K562 (cell line): ENCODE results near the gene PDLIM5. TPM values are rescaled to one million over a fixed set of nuclear protein-coding genes. Genes with fewer than 3 reads are reported as not detected.
A peak's percentile ranks its signal among the peaks of the same experiment; 100 is the strongest.

Experiments
- ATAC-seq: fragments of 200-7000 bp; cut with Tn5 transposase; 3 replicates; pipeline ENCODE4 v1.9.1; 2020; ENCODE audit warnings: moderate library complexity
- BruUV-seq: library from RNA; stranded (reverse); fragments of 400-500 nt; replicated peaks from 2 replicates; lab custom pipeline; 2021; lab: Mats Ljungman, UMichigan
- CTCF ChIA-PET: fragments of 300-600 bp; formaldehyde crosslinking; extraction: SDS; loops from one replicate; lab custom pipeline; 2021; ENCODE audit warnings: low intra/inter-chr PET ratio; lab: Yijun Ruan, JAX
- POLR2A ChIA-PET: fragments of 300-600, 350-650 bp; sonication (Branson Sonifier 250); formaldehyde crosslinking; extraction: SDS; loops from one replicate; lab custom pipeline; 2021; ENCODE audit warnings: antibody characterized with exemption, inconsistent platforms; lab: Yijun Ruan, JAX
- DNase-seq, 4 experiments: peaks; one replicate each; pipeline versions ENCODE4 v3.0.0 to v3.0.0-alpha.2; 2011 to 2018; ENCODE audit warnings: low spot score in 3 of 4, mixed read lengths in 3 of 4; ENCODE audit errors: extremely low read depth in 1 of 4
- FAIRE-seq: peaks from 2 replicates; lab custom pipeline; 2011; peaks lifted over from hg19 to GRCh38; lab: Jason Lieb, UNC
- H2AFZ ChIP-seq: 2 replicates; pipeline ENCODE4 v1.6.0; 2011; ENCODE audit warnings: low read depth, low read length, control low read depth, inconsistent platforms
- H3K27ac ChIP-seq: fragments of 200-600 bp; 3 replicates; pipeline ENCODE4 v1.8.0; 2011; ENCODE audit warnings: low read depth, mild to moderate bottlenecking, control low read depth, inconsistent platforms, low read length, moderate library complexity, mixed read lengths; ENCODE audit errors: extremely low read depth
- H3K27me3 ChIP-seq, 2 experiments: fragments of 300-600 bp in 1 of 2; 2 replicates in 1 of 2; 3 replicates in 1 of 2; pipeline versions ENCODE4 v1.6.0 to v1.8.0; 2011; ENCODE audit warnings: inconsistent platforms in 2 of 2, low read length in 2 of 2, mild to moderate bottlenecking in 1 of 2, mixed read lengths in 1 of 2, moderate library complexity in 1 of 2; ENCODE audit not compliant: control insufficient read depth in 2 of 2, insufficient read depth in 2 of 2
- H3K36me3 ChIP-seq: fragments of 300-600 bp; 3 replicates; pipeline ENCODE4 v1.8.0; 2011; ENCODE audit warnings: mild to moderate bottlenecking, low read length, inconsistent platforms; ENCODE audit not compliant: control insufficient read depth, insufficient read depth
- H3K4me1 ChIP-seq, 2 experiments: fragments of 200-600 bp in 1 of 2; replicated peaks in 1 of 2; 2 replicates in 1 of 2; 3 replicates in 1 of 2; pipeline versions ENCODE4 v1.5.1 to v1.8.0; 2011; ENCODE audit warnings: inconsistent platforms in 2 of 2, low read length in 2 of 2, mild to moderate bottlenecking in 1 of 2, mixed read lengths in 1 of 2, moderate library complexity in 1 of 2; ENCODE audit not compliant: control insufficient read depth in 2 of 2, insufficient read depth in 2 of 2
- H3K4me2 ChIP-seq: 2 replicates; pipeline ENCODE4 v1.6.1; 2011; ENCODE audit warnings: low read length, control low read depth, inconsistent platforms, mixed read lengths; ENCODE audit not compliant: insufficient read depth
- H3K4me3 ChIP-seq: fragments of 200-600 bp; sonication (generic), shearing (Covaris generic); 2 replicates; pipeline ENCODE4 v1.5.1; 2016; ENCODE audit warnings: control low read depth, inconsistent platforms
- H3K79me2 ChIP-seq: fragments of 200-600 bp; 3 replicates; pipeline ENCODE4 v1.8.0; 2011; ENCODE audit warnings: low read length, inconsistent platforms; ENCODE audit not compliant: control insufficient read depth, insufficient read depth
- H3K9ac ChIP-seq, 2 experiments: 2 replicates each; pipeline versions ENCODE4 v1.6.0 to v1.6.1; 2011; ENCODE audit warnings: low read depth in 2 of 2, low read length in 2 of 2, control low read depth in 1 of 2, inconsistent platforms in 1 of 2, mild to moderate bottlenecking in 1 of 2, mixed read lengths in 1 of 2; ENCODE audit not compliant: insufficient read depth in 1 of 2
- H3K9me1 ChIP-seq: one replicate; pipeline ENCODE4 v1.6.0; 2011; ENCODE audit warnings: inconsistent platforms, mild to moderate bottlenecking, low read length, moderate library complexity; ENCODE audit not compliant: control insufficient read depth, insufficient read depth
- H3K9me3 ChIP-seq: replicated peaks from 2 replicates; pipeline ENCODE4 v1.5.1; 2011; ENCODE audit warnings: low read depth, low read length, inconsistent platforms; ENCODE audit not compliant: control insufficient read depth, insufficient read depth
- H4K20me1 ChIP-seq: replicated peaks from 2 replicates; pipeline ENCODE4 v1.6.1; 2011; ENCODE audit warnings: low read length, inconsistent platforms, mixed read lengths; ENCODE audit not compliant: control insufficient read depth, insufficient read depth
- CBX1 ChIP-seq: sonication (generic); IDR thresholded peaks from 2 replicates; pipeline ENCODE4 v1.6.1; 2016; ENCODE audit warnings: antibody characterized with exemption, low read depth, mild to moderate bottlenecking
- FOSL1 ChIP-seq: fragments of 200-800 bp; sonication (Bioruptor generic); conservative IDR thresholded peaks from 2 replicates; pipeline ENCODE4 v1.6.1; 2016; ENCODE audit warnings: missing genetic modification characterization, missing compliant biosample characterization
- GTF2A2 ChIP-seq: IDR thresholded peaks from 2 replicates; pipeline ENCODE4 v1.6.1; 2016; ENCODE audit warnings: mild to moderate bottlenecking, missing genetic modification characterization, missing compliant biosample characterization
- NFE2L1 ChIP-seq: fragments of 450-650 bp; IDR thresholded peaks from 2 replicates; pipeline ENCODE4 v1.6.1; 2016; ENCODE audit warnings: missing genetic modification characterization, low read depth, mild to moderate bottlenecking, missing compliant biosample characterization, moderate library complexity, borderline replicate concordance
- POU5F1 ChIP-seq: fragments of 150-350 bp; IDR thresholded peaks from 2 replicates; pipeline ENCODE4 v1.6.1; 2014; ENCODE audit warnings: borderline replicate concordance, low read length, low read depth, mild to moderate bottlenecking; ENCODE audit not compliant: partially characterized antibody
- RFX7 ChIP-seq: fragments of 250-450 bp; sonication (Bioruptor Pico); IDR thresholded peaks from 2 replicates; pipeline ENCODE4 v1.5.1; 2021; ENCODE audit warnings: mild to moderate bottlenecking
- ZNF174 ChIP-seq: fragments of 250-450 bp; sonication (Bioruptor Pico); IDR thresholded peaks from 2 replicates; pipeline ENCODE4 v1.4.0; 2020; ENCODE audit warnings: mild to moderate bottlenecking
- WGBS: fragments of 100-300 bp; shearing (Covaris generic); methylation state at CpG from one replicate; pipeline ENCODE4 v1.1.6; 2016; ENCODE audit warnings: low coverage, mixed read lengths; ENCODE audit not compliant: insufficient coverage; ENCODE audit errors: missing lambda C conversion rate; 5-methylcytosine and 5-hydroxymethylcytosine counted together
- in situ Hi-C: fragments of 300-500 bp; cut with MboI; formaldehyde crosslinking; loops from 4 replicates; pipeline ENCODE4 v1.15.0; 2018; ENCODE audit warnings: inconsistent platforms, mixed read lengths
- intact Hi-C: fragments of 100-400 bp; cut with micrococcal nuclease; formaldehyde crosslinking; loops from 2 replicates; pipeline ENCODE4 v1.14.2; 2022
- polyA plus RNA-seq, 8 experiments: library from polyadenylated mRNA; depleted of rRNA in 4 of 8; stranded (reverse) in 5 of 8; unstranded in 3 of 8; fragments of >200 nt; fragmentation: Nextera tagmentation in 2 of 8; fragmentation: Illumina TruSeq in 1 of 8; extraction: Ambion mirVana in 2 of 8; extraction: Trizol in 1 of 8; gene quantifications; 2 replicates each; pipeline versions ENCODE4 v1.2.1 to v1.2.3, GENCODE V29; 2011 to 2014; ENCODE audit warnings: inconsistent platforms in 1 of 8, missing spikeins in 1 of 8
- total RNA-seq, 7 experiments: library from RNA; depleted of rRNA in 6 of 7; stranded (reverse); fragments of >200 nt in 6 of 7; fragmentation: Illumina TruSeq in 2 of 7; extraction: Trizol in 2 of 7; gene quantifications; 2 replicates each; pipeline versions ENCODE4 v1.2.1 to v1.2.3, GENCODE V29; 2011 to 2021; ENCODE audit warnings: low replicate concordance in 1 of 7
- TF ChIP-seq, protein P1 (sequence below): fragments of 250-450 bp; sonication (Bioruptor Pico); IDR thresholded peaks from 2 replicates; pipeline ENCODE4 v1.5.0; 2020; ENCODE audit warnings: mild to moderate bottlenecking, borderline replicate concordance
- TF ChIP-seq, protein P2 (sequence below): fragments of 450-650 bp; IDR thresholded peaks from 2 replicates; pipeline ENCODE4 v1.6.1; 2016; ENCODE audit warnings: borderline replicate concordance

PDLIM5 gene
- total and polyA plus RNA-seq, 9 of the 15 experiments (the other 6 are each of a cell fraction or from before 2014, with no cell fraction given) = 36.9 to 127 (median 62.5) TPM

DNA sequence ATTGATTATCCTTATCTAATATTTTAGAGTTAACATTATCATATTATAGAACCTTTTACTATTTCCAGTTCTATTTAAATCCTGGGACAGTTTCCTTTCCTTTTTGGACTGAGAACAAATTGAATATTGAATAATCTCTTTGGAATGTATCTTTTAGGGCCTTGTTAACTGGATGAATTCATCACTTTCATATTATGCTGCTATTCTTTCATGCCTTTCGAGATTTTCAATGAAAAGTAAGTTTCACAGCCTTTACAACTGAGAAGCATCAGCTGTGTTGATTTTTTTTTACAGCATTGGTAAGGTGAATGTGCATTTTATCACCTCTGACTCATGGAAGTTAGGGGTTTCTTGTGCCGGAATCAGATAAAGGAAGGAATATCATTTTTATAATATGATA, 39.6 kb downstream of the PDLIM5 start:
- CTCF ChIA-PET = no interaction called here
- Histone ChIP-seq H3K79me2 (peaks cover 47% of the 10 kb centered on the region), H3K27ac (no peak overlapping the region), H3K4me1 (peaks cover 0 to 3% of the 10 kb centered on the region in 2 experiments; a peak in 2 of 5 replicates), H2AFZ (no peak overlapping the region), H3K4me2 (no peak overlapping the region), H3K9me1 (no peaks in the 10 kb centered on the region), H3K9ac (no peak overlapping the region), H3K36me3 (no peaks in the 10 kb centered on the region), H3K4me3 (no peak overlapping the region), H4K20me1 (no peaks in the 10 kb centered on the region; the same call in 1 of the 2 replicates), H3K27me3 (no peaks in the 10 kb centered on the region), H3K9me3 (no peaks in the 10 kb centered on the region)
- intact Hi-C loops (no loop called here), in situ Hi-C loops (no loop called here)
- ATAC-seq (no peak), FAIRE-seq (no peak), DNase-seq (no peak)
- TF ChIP-seq FOSL1 (tag) (peak; percentile 62), RFX7 (no peak)
- WGBS = 80% methylated on average over 2 of the region's 2 CpGs
- POLR2A ChIA-PET = no interaction called here
- no TSS peak for BruUV-seq

GRCh38 chr4:94495408-94495807, 43.7 kb downstream of the PDLIM5 start:
- H3K4me2 ChIP-seq = no peak overlapping the region
- H3K9me3 ChIP-seq = no peaks in the 10 kb centered on the region
- H3K36me3 ChIP-seq = no peaks in the 10 kb centered on the region; the same call in 2 of the 3 replicates
- WGBS = 91% methylated on average over 2 of the region's 2 CpGs
- H3K27me3 ChIP-seq = no peaks in the 10 kb centered on the region
- no peak for TF ChIP-seq CBX1
- TF ChIP-seq ZNF174 (CRISPR knock-in tag) = no peak
- TF ChIP-seq NFE2L1 (tag) = no peak
- TF ChIP-seq POU5F1 = no peak
- TF ChIP-seq GTF2A2 (tag) = no peak
- TF ChIP-seq, protein P1, sequence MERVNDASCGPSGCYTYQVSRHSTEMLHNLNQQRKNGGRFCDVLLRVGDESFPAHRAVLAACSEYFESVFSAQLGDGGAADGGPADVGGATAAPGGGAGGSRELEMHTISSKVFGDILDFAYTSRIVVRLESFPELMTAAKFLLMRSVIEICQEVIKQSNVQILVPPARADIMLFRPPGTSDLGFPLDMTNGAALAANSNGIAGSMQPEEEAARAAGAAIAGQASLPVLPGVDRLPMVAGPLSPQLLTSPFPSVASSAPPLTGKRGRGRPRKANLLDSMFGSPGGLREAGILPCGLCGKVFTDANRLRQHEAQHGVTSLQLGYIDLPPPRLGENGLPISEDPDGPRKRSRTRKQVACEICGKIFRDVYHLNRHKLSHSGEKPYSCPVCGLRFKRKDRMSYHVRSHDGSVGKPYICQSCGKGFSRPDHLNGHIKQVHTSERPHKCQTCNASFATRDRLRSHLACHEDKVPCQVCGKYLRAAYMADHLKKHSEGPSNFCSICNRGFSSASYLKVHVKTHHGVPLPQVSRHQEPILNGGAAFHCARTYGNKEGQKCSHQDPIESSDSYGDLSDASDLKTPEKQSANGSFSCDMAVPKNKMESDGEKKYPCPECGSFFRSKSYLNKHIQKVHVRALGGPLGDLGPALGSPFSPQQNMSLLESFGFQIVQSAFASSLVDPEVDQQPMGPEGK (CRISPR knock-in tag) = no peak
- TF ChIP-seq, protein P2, sequence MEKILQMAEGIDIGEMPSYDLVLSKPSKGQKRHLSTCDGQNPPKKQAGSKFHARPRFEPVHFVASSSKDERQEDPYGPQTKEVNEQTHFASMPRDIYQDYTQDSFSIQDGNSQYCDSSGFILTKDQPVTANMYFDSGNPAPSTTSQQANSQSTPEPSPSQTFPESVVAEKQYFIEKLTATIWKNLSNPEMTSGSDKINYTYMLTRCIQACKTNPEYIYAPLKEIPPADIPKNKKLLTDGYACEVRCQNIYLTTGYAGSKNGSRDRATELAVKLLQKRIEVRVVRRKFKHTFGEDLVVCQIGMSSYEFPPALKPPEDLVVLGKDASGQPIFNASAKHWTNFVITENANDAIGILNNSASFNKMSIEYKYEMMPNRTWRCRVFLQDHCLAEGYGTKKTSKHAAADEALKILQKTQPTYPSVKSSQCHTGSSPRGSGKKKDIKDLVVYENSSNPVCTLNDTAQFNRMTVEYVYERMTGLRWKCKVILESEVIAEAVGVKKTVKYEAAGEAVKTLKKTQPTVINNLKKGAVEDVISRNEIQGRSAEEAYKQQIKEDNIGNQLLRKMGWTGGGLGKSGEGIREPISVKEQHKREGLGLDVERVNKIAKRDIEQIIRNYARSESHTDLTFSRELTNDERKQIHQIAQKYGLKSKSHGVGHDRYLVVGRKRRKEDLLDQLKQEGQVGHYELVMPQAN = no peak
- H4K20me1 ChIP-seq = no peaks in the 10 kb centered on the region; the same call in 1 of the 2 replicates
- FAIRE-seq (no peak), ATAC-seq (no peak), DNase-seq (no peak)
- no peak overlapping the region for H3K4me3 ChIP-seq
- no peaks in the 10 kb centered on the region for H3K4me1 ChIP-seq
- peaks cover 32% of the 10 kb centered on the region for H3K79me2 ChIP-seq
- intact Hi-C loops = no loop called here
- CTCF ChIA-PET = no interaction called here
- H3K9me1 ChIP-seq = no peaks in the 10 kb centered on the region
- H3K9ac ChIP-seq = no peak overlapping the region
- in situ Hi-C loops = no loop called here
- BruUV-seq = no TSS peak
- H3K27ac ChIP-seq = no peak overlapping the region
- H2AFZ ChIP-seq = no peak overlapping the region
- POLR2A ChIA-PET = no interaction called here
